ENCODE data around the gene BFAR. TPM values are rescaled to one million over a fixed set of nuclear protein-coding genes. Genes with fewer than 3 reads are reported as not detected.

BFAR gene
- total and polyA plus RNA-seq, 4 donors: 48.4 to 74.2 (median 67.6) TPM

DNA sequence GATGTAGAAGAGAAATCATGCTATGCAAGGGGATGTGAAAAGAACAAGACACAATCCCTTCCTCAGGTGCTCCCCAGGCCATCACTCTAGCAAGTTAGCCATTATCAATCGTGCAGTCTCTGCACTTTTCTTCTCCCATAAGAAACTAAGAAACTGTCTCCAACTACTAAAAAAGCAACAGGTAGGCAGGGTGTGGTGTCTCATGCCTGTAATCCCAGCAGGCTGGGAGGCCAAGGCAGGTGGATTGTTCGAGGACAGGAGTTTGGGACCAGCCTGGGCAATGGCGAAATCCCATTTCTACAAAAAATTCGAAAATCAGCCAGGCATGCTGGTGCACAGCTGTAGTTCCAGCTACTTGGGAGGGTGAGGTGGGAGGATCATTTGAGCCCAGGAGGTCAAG lies 16.5 kb upstream of the BFAR start:
- Histone ChIP-seq H3K27ac (ENCODE audit: low read depth in 1 of 2, low read length in 1 of 2) (no peak overlapping the region), H3K9ac (ENCODE audit: insufficient read depth in 1 of 2, low read length in 2 of 2) (no peak overlapping the region), H3K27me3 (ENCODE audit: control insufficient read depth in 3 of 3, insufficient read depth in 3 of 3, low read length in 2 of 3) (no peaks in the 10 kb centered on the region), H3K36me3 (ENCODE audit: control insufficient read depth in 4 of 4, insufficient read depth in 4 of 4, low read length in 4 of 4) (peaks cover 2 to 17% (median 14%) of the 10 kb centered on the region in 4 donors), H3K4me1 (ENCODE audit: control insufficient read depth in 5 of 5, insufficient read depth in 5 of 5, low read length in 5 of 5) (no peaks in the 10 kb centered on the region), H3K4me3 (no peak overlapping the region), H3K9me3 (ENCODE audit: control insufficient read depth in 4 of 4, insufficient read depth in 3 of 4, low read length in 3 of 4) (no peaks in the 10 kb centered on the region)
- ATAC-seq (ENCODE audit: insufficient read depth, low FRiP score) (no peak), DNase-seq (no peak)
- TF ChIP-seq CTCF (IDR thresholded peaks at IDR 0.05; ENCODE audit: control extremely low read depth, extremely low read depth): no peak
- 95 to 96% methylated on average over 4 of the region's 4 CpGs for WGBS, 2 donors

GRCh38 chr16:14618566-14618965 lies 14.2 kb upstream of the BFAR start:
- H3K36me3 ChIP-seq (ENCODE audit: control insufficient read depth in 4 of 4, insufficient read depth in 4 of 4, low read length in 4 of 4): peaks cover 9 to 16% (median 14%) of the 10 kb centered on the region in 4 donors
- no peaks in the 10 kb centered on the region for H3K27me3 ChIP-seq (ENCODE audit: control insufficient read depth in 3 of 3, insufficient read depth in 3 of 3, low read length in 2 of 3)
- no peak overlapping the region for H3K9ac ChIP-seq (ENCODE audit: insufficient read depth in 1 of 2, low read length in 2 of 2)
- no peak overlapping the region for H3K4me3 ChIP-seq
- no peak for ATAC-seq (ENCODE audit: insufficient read depth, low FRiP score)
- no peaks in the 10 kb centered on the region for H3K4me1 ChIP-seq (ENCODE audit: control insufficient read depth in 5 of 5, insufficient read depth in 5 of 5, low read length in 5 of 5)
- DNase-seq: no peak
- H3K9me3 ChIP-seq (ENCODE audit: control insufficient read depth in 4 of 4, insufficient read depth in 3 of 4, low read length in 3 of 4): no peaks in the 10 kb centered on the region
- no peak for TF ChIP-seq CTCF (IDR thresholded peaks at IDR 0.05; ENCODE audit: control extremely low read depth, extremely low read depth)
- H3K27ac ChIP-seq (ENCODE audit: low read depth in 1 of 2, low read length in 1 of 2): no peak overlapping the region
- WGBS, 2 donors: 81 to 99% methylated on average over 7 of the region's 7 CpGs

DNA sequence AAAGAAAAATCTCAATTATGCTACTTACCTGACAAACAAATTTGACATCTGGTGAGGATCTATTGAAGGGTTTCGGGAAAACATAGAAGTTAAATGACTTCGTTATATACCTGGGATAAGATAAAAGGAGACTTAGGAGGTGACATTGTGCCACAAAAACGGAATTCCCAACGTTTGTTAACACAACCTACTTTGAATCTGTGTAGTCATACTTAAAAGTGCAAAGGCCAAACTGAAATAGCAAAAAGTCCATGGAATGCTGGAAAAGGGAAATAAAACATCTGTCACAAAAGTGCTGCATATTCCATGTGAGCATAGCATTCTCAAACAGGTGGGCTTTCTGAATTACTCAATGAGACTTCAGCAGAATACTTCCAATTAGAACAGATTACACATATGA lies 5.7 kb upstream of the BFAR start:
- DNase-seq (no peak), ATAC-seq (ENCODE audit: insufficient read depth, low FRiP score) (no peak)
- H3K27me3 ChIP-seq (ENCODE audit: control insufficient read depth in 3 of 3, insufficient read depth in 3 of 3, low read length in 2 of 3): no peaks in the 10 kb centered on the region
- no peak overlapping the region for H3K4me3 ChIP-seq
- WGBS, 2 donors: 94 to 97% methylated on average over 4 of the region's 4 CpGs
- no peak for TF ChIP-seq CTCF (IDR thresholded peaks at IDR 0.05; ENCODE audit: control extremely low read depth, extremely low read depth)
- H3K4me1 ChIP-seq (ENCODE audit: control insufficient read depth in 5 of 5, insufficient read depth in 5 of 5, low read length in 5 of 5): peaks cover 0 to 10% (median 8%) of the 10 kb centered on the region in 5 donors
- H3K36me3 ChIP-seq (ENCODE audit: control insufficient read depth in 4 of 4, insufficient read depth in 4 of 4, low read length in 4 of 4): peaks cover 11 to 26% (median 15%) of the 10 kb centered on the region in 4 donors
- H3K9me3 ChIP-seq (ENCODE audit: control insufficient read depth in 4 of 4, insufficient read depth in 3 of 4, low read length in 3 of 4): no peaks in the 10 kb centered on the region
- H3K27ac ChIP-seq (ENCODE audit: low read depth in 1 of 2, low read length in 1 of 2): no peak overlapping the region
- H3K9ac ChIP-seq (ENCODE audit: insufficient read depth in 1 of 2, low read length in 2 of 2): no peak overlapping the region
